Heart left ventricle (tissue), 13 donors: ENCODE results near the gene AHRR.

ENCODE experiments used
- CTCF ChIP-seq, 12 donors: fragments of 200-600 bp; sonication (generic) in 4 of 12; IDR thresholded peaks; one replicate each; pipeline versions ENCODE4 v1.5.0 to v1.8.0; 2018 to 2022; ENCODE audit warnings: antibody characterized with exemption in 12 of 12, mild to moderate bottlenecking in 5 of 12
- POLR2A ChIP-seq, 2 donors: fragments of 450-650 bp; IDR thresholded peaks; one replicate each; pipeline ENCODE4 v1.6.1; 2017; ENCODE audit warnings: antibody characterized with exemption in 2 of 2, mild to moderate bottlenecking in 2 of 2, moderate library complexity in 2 of 2
- donor health status: ischemic (EF 13 %, LVEDD 7.1; RV severe dilation, severe dysfunction).
- donor health status: DM: no; HTN: yes; CAD: no.
- donor health status: DM: no; HTN: no; CAD: no.
- donor health status: ischemic (EF 25% LVEDD 6.9; RV normal size, moderate dysfunction).
- donor health status: ischemic (EF 25% LVEDD 5.7; RV mildly dilated, moderate dysfunction).
- donor health status: ischemic (EF 35%, LVEDD 5.7; RV mildly dilated, moderate dysfunction).
- donor health status: nonischemic (EF 11% LVEDD 7.7; RV severe dilation, severe dysfunction).
- donor health status: DM: yes; HTN: yes; CAD: no.
- donor health status: PGD.
- donor health status: ischemic (EF 29% LVEDD 5.4; RV normal size, mild dysfunction).
- donor health status: nonischemic (EF 23%, LVEDD 6.1; RV moderate dilation, normal function).

- TF ChIP-seq CTCF (IDR thresholded peaks at IDR 0.05) (no peak), POLR2A (IDR thresholded peaks at IDR 0.05) (no peak)
Measured at GRCh38 chr5:351921-352245, 30.4 kb downstream of the AHRR start.
